Measurements from ENCODE around the gene HEMK1. TPM values are rescaled to one million over a fixed set of nuclear protein-coding genes. Genes with fewer than 3 reads are reported as not detected.

The HEMK1 gene
- total RNA-seq, 3 donors from 2014 or later (not counting 1 experiment from before 2014, with no cell fraction given): 20.5 to 29.3 (median 28.2) TPM

DNA sequence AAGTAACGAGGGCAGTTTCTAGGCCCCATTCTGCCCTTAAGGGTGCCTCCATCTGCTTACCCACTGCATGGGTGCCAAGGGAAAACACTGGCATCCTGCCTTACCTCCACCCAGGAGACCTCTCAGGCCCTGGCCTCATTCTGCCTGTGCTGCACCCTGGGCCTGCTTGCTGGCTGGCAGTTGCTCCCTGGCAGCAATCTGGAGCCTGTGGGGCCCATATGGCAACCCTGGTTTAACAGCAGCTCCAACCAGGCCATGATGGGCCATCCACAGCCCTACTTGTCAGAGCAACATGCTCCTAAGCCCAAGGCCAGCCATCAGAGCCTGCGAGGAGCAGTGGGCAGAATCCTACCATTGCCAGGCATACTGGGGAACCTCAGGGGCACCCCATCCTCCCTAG, 5.5 kb upstream of the HEMK1 start:
- H3K27me3 Mint-ChIP-seq (ENCODE audit: low read depth in 2 of 2): no peaks in the 10 kb centered on the region
- H3K4me1 Mint-ChIP-seq: peaks cover 12 to 28% of the 10 kb centered on the region in 2 donors
- Histone ChIP-seq H3K27me3 (ENCODE audit: control insufficient read depth, insufficient read depth, low read length) (no peaks in the 10 kb centered on the region), H3K27ac (ENCODE audit: low read length) (no peak overlapping the region), H3K9me3 (ENCODE audit: control insufficient read depth, insufficient read depth, low read length) (no peaks in the 10 kb centered on the region), H3K36me3 (ENCODE audit: control insufficient read depth, insufficient read depth, low read length) (no peaks in the 10 kb centered on the region), H3K4me1 (ENCODE audit: control insufficient read depth, insufficient read depth, low read length) (peaks cover 23% of the 10 kb centered on the region), H3K4me3 (ENCODE audit: low read length) (no peak overlapping the region)
- no peaks in the 10 kb centered on the region for H3K9me3 Mint-ChIP-seq
- ATAC-seq (no peak), DNase-seq (no peak)
- H3K27ac Mint-ChIP-seq: peak overlapping the region in 1 of 2 donors; percentile 33
- TF ChIP-seq, protein P1, sequence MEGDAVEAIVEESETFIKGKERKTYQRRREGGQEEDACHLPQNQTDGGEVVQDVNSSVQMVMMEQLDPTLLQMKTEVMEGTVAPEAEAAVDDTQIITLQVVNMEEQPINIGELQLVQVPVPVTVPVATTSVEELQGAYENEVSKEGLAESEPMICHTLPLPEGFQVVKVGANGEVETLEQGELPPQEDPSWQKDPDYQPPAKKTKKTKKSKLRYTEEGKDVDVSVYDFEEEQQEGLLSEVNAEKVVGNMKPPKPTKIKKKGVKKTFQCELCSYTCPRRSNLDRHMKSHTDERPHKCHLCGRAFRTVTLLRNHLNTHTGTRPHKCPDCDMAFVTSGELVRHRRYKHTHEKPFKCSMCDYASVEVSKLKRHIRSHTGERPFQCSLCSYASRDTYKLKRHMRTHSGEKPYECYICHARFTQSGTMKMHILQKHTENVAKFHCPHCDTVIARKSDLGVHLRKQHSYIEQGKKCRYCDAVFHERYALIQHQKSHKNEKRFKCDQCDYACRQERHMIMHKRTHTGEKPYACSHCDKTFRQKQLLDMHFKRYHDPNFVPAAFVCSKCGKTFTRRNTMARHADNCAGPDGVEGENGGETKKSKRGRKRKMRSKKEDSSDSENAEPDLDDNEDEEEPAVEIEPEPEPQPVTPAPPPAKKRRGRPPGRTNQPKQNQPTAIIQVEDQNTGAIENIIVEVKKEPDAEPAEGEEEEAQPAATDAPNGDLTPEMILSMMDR (IDR thresholded peaks at IDR 0.05): no peak
- 96% methylated on average over 2 of the region's 2 CpGs for WGBS (ENCODE audit: insufficient coverage)
- H3K36me3 Mint-ChIP-seq: no peaks in the 10 kb centered on the region
- H3K4me3 Mint-ChIP-seq: no peak overlapping the region
- intact Hi-C loops (cut with micrococcal nuclease): no loop called here

DNA sequence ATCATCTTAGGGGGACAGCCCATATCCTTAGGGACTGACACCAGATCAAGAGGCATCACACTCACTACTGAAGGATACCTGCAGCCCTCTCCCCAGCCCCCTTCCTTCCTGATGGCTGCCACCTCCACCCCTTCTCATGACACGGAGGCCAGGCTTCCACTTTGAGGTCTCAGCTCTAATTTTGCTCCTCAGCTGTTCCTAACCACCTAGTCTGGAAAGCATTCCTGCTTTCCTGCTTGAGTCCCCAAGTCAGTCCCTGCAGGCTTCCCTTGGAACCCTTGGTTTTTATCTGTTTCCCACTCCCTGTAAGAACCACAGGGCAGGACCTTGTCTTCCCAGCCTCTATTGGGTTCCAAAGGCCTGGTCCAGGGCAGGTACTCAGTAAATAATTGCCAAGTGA, 5.0 kb upstream of the HEMK1 start:
- no peaks in the 10 kb centered on the region for H3K36me3 Mint-ChIP-seq
- DNase-seq (no peak), ATAC-seq (no peak)
- H3K27ac ChIP-seq (ENCODE audit: low read length): no peak overlapping the region
- no peaks in the 10 kb centered on the region for H3K36me3 ChIP-seq (ENCODE audit: control insufficient read depth, insufficient read depth, low read length)
- intact Hi-C loops (cut with micrococcal nuclease): no loop called here
- 75% methylated on average over 1 of the region's 1 CpG for WGBS (ENCODE audit: insufficient coverage)
- H3K9me3 Mint-ChIP-seq: no peaks in the 10 kb centered on the region
- TF ChIP-seq, protein P1 (IDR thresholded peaks at IDR 0.05): no peak
- H3K27me3 ChIP-seq (ENCODE audit: control insufficient read depth, insufficient read depth, low read length): no peaks in the 10 kb centered on the region
- H3K4me1 Mint-ChIP-seq: peaks cover 12 to 32% of the 10 kb centered on the region in 2 donors
- peaks cover 24% of the 10 kb centered on the region for H3K4me1 ChIP-seq (ENCODE audit: control insufficient read depth, insufficient read depth, low read length)
- H3K4me3 ChIP-seq (ENCODE audit: low read length): no peak overlapping the region
- no peaks in the 10 kb centered on the region for H3K9me3 ChIP-seq (ENCODE audit: control insufficient read depth, insufficient read depth, low read length)
- no peak overlapping the region for H3K4me3 Mint-ChIP-seq
- no peaks in the 10 kb centered on the region for H3K27me3 Mint-ChIP-seq (ENCODE audit: low read depth in 2 of 2)
- peak overlapping the region in 1 of 2 donors; percentile 65 for H3K27ac Mint-ChIP-seq

DNA sequence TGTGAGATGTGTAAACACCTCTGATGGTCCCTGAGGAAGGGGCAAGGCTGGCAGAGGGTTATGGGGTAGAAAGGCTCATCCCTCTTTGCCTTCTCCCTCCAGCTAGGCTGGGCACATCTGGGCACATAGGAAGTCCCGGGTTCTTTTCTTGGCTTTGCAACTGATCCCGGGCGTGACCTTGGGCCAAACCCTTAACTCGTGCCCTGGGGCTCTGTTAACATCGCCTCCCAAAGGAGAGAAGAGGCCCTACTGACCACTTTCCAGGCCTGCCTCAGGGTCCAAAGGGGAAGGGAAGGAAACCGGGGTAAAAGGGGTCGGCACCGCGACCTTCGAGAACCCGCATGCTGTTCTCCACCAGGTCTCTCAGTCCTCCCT, 2.3 kb upstream of the HEMK1 start:
- Histone ChIP-seq H3K27me3 (ENCODE audit: control insufficient read depth, insufficient read depth, low read length) (no peaks in the 10 kb centered on the region), H3K9me3 (ENCODE audit: control insufficient read depth, insufficient read depth, low read length) (no peaks in the 10 kb centered on the region), H3K4me3 (ENCODE audit: low read length) (peak overlapping the region; percentile 46), H3K27ac (ENCODE audit: low read length) (peak overlapping the region; percentile 59), H3K4me1 (ENCODE audit: control insufficient read depth, insufficient read depth, low read length) (peaks cover 45% of the 10 kb centered on the region), H3K36me3 (ENCODE audit: control insufficient read depth, insufficient read depth, low read length) (peaks cover 3% of the 10 kb centered on the region)
- peak overlapping the region; percentile 13 for H3K4me3 Mint-ChIP-seq
- intact Hi-C loops (cut with micrococcal nuclease): no loop called here
- H3K9me3 Mint-ChIP-seq: no peaks in the 10 kb centered on the region
- 32% methylated on average over 11 of the region's 11 CpGs for WGBS (ENCODE audit: insufficient coverage)
- TF ChIP-seq, protein P1 (IDR thresholded peaks at IDR 0.05): no peak
- H3K27me3 Mint-ChIP-seq (ENCODE audit: low read depth in 2 of 2): no peaks in the 10 kb centered on the region
- no peak for DNase-seq
- no peak for ATAC-seq
- no peaks in the 10 kb centered on the region for H3K36me3 Mint-ChIP-seq
- H3K27ac Mint-ChIP-seq: peak overlapping the region; percentile 95 to 96
- peaks cover 21 to 52% of the 10 kb centered on the region in 2 donors for H3K4me1 Mint-ChIP-seq

Data from natural killer cell (primary cell).